Epidermal melanocyte (primary cell): Measurements from ENCODE around the gene EXTL1.

Source experiments
- DNase-seq: peaks from one replicate; pipeline ENCODE4 v3.0.0; 2011; ENCODE audit warnings: low spot score; ENCODE audit not compliant: insufficient read length

The EXTL1 gene

GRCh38 chr1:26023826-26024225, 2.3 kb downstream of the EXTL1 start:
- DNase-seq = no peak

- no peak for DNase-seq
Measured at GRCh38 chr1:26025060-26025459, 3.5 kb downstream of the EXTL1 start.

- DNase-seq = peak; percentile 73
Measured at GRCh38 chr1:26025517-26025916, 3.9 kb downstream of the EXTL1 start.

GRCh38 chr1:26027716-26028489, 6.3 kb downstream of the EXTL1 start:
- no peak for DNase-seq

- DNase-seq = peak; percentile 79
Measured at GRCh38 chr1:26028490-26028980, 7.0 kb downstream of the EXTL1 start.

GRCh38 chr1:26029054-26029863, 7.7 kb downstream of the EXTL1 start:
- no peak for DNase-seq

- no peak for DNase-seq
Measured at GRCh38 chr1:26029864-26030481, 8.4 kb downstream of the EXTL1 start.

- DNase-seq = no peak
Measured at GRCh38 chr1:26031196-26031595, 9.6 kb downstream of the EXTL1 start.

GRCh38 chr1:26031611-26032220, 10.1 kb downstream of the EXTL1 start:
- DNase-seq = peak; percentile 54

GRCh38 chr1:26032656-26033357, 11.2 kb downstream of the EXTL1 start:
- no peak for DNase-seq

GRCh38 chr1:26034504-26035202, 13.1 kb downstream of the EXTL1 start:
- DNase-seq = no peak

- DNase-seq = peak; percentile 92
Measured at GRCh38 chr1:26035203-26035958, 13.8 kb downstream of the EXTL1 start.

- DNase-seq = peak; percentile 83
Measured at GRCh38 chr1:26035959-26036755, 14.6 kb downstream of the EXTL1 start.

GRCh38 chr1:26036756-26037281, 15.2 kb downstream of the EXTL1 start:
- DNase-seq = no peak

- DNase-seq = no peak
Measured at GRCh38 chr1:26037904-26038303, 16.3 kb downstream of the EXTL1 start.

GRCh38 chr1:26038477-26038876, 16.9 kb downstream of the EXTL1 start:
- no peak for DNase-seq

GRCh38 chr1:26038904-26039303, 17.3 kb downstream of the EXTL1 start:
- no peak for DNase-seq

GRCh38 chr1:26041401-26041800, 19.8 kb downstream of the EXTL1 start:
- DNase-seq = no peak

GRCh38 chr1:26041978-26042377, 20.4 kb downstream of the EXTL1 start:
- no peak for DNase-seq
